GM23338 (cell line): ENCODE measurements around the gene PARD3. TPM values are rescaled to one million over a fixed set of nuclear protein-coding genes. Genes with fewer than 3 reads are reported as not detected.

ENCODE experiments used
- ATAC-seq: fragments of 200-7000 bp; cut with Tn5 transposase; 3 replicates; pipeline ENCODE4 v1.9.1; 2020
- DNase-seq: peaks from one replicate; pipeline ENCODE4 v3.0.0-alpha.2; 2015; ENCODE audit warnings: low spot score
- H2AFZ ChIP-seq: fragments of 200-600 bp; sonication (generic); 2 replicates; pipeline ENCODE4 v1.8.0; 2016; ENCODE audit warnings: antibody characterized with exemption, mild to moderate bottlenecking, moderate library complexity
- H3F3A ChIP-seq: fragments of 200-600 bp; sonication (generic); replicated peaks from 2 replicates; pipeline ENCODE4 v1.8.0; 2017; ENCODE audit warnings: antibody characterized with exemption, mixed run types, low read depth
- H3K27ac ChIP-seq: fragments of 200-600 bp; sonication (generic); 2 replicates; pipeline ENCODE4 v1.6.1; 2016; ENCODE audit warnings: low read depth
- H3K27me3 ChIP-seq: fragments of 200-600 bp; sonication (generic); 2 replicates; pipeline ENCODE4 v1.8.0; 2016; ENCODE audit warnings: mild to moderate bottlenecking, mixed run types, moderate library complexity; ENCODE audit not compliant: insufficient read depth
- H3K36me3 ChIP-seq: fragments of 200-600 bp; sonication (generic); 2 replicates; pipeline ENCODE4 v1.8.0; 2016; ENCODE audit warnings: mild to moderate bottlenecking; ENCODE audit not compliant: insufficient read depth
- H3K4me1 ChIP-seq: fragments of 200-600 bp; sonication (generic); 2 replicates; pipeline ENCODE4 v1.8.0; 2016; ENCODE audit warnings: mild to moderate bottlenecking, moderate library complexity; ENCODE audit not compliant: insufficient read depth
- H3K4me2 ChIP-seq: fragments of 200-600 bp; sonication (generic); 2 replicates; pipeline ENCODE4 v1.7.1; 2017; ENCODE audit warnings: mixed run types
- H3K4me3 ChIP-seq: fragments of 200-600 bp; sonication (generic); 2 replicates; pipeline ENCODE4 v1.6.1; 2016; ENCODE audit warnings: mixed run types
- H3K79me2 ChIP-seq: fragments of 200-600 bp; sonication (generic); replicated peaks from 2 replicates; pipeline ENCODE4 v1.8.0; 2017; ENCODE audit warnings: mild to moderate bottlenecking; ENCODE audit not compliant: insufficient read depth
- H3K9me2 ChIP-seq: fragments of 200-600 bp; sonication (generic); 2 replicates; pipeline ENCODE4 v1.8.0; 2017; ENCODE audit not compliant: insufficient read depth
- H4K20me1 ChIP-seq: fragments of 200-600 bp; sonication (generic); replicated peaks from 2 replicates; pipeline ENCODE4 v1.8.0; 2017; ENCODE audit warnings: mild to moderate bottlenecking; ENCODE audit not compliant: insufficient read depth
- H3K27ac Mint-ChIP-seq: 2 replicates; pipeline ENCODE4 v1.8.0; 2020; ENCODE audit warnings: inconsistent platforms, mild to moderate bottlenecking, moderate library complexity, mixed read lengths
- H3K27me3 Mint-ChIP-seq: 3 replicates; pipeline ENCODE4 v1.8.0; 2022; ENCODE audit warnings: low read depth, mild to moderate bottlenecking, moderate library complexity, mixed read lengths, inconsistent platforms; ENCODE audit not compliant: insufficient read depth, poor library complexity
- H3K36me3 Mint-ChIP-seq: 3 replicates; pipeline ENCODE4 v1.8.0; 2021; ENCODE audit warnings: low read depth, mild to moderate bottlenecking, inconsistent platforms, moderate library complexity, mixed read lengths
- H3K4me1 Mint-ChIP-seq: 3 replicates; pipeline ENCODE4 v1.8.0; 2020; ENCODE audit warnings: mild to moderate bottlenecking, inconsistent platforms, mixed read lengths
- H3K4me3 Mint-ChIP-seq: 3 replicates; pipeline ENCODE4 v1.8.0; 2021; ENCODE audit warnings: moderate library complexity, mild to moderate bottlenecking, inconsistent platforms, mixed read lengths
- H3K9me3 Mint-ChIP-seq: 3 replicates; pipeline ENCODE4 v1.8.0; 2020; ENCODE audit warnings: moderate library complexity, mild to moderate bottlenecking, inconsistent platforms, mixed read lengths
- JUNB ChIP-seq: IDR thresholded peaks from one replicate; pipeline ENCODE4 v1.6.1; 2016; ENCODE audit warnings: antibody characterized with exemption; ENCODE audit not compliant: unreplicated experiment
- POLR2AphosphoS5 ChIP-seq: IDR thresholded peaks from 2 replicates; pipeline ENCODE4 v1.6.1; 2016; ENCODE audit warnings: antibody characterized with exemption, low read depth
- ZNF114 ChIP-seq: fragments of 250-450 bp; sonication (Bioruptor Pico); IDR thresholded peaks from 2 replicates; pipeline ENCODE4 v1.5.0; 2020; ENCODE audit warnings: mild to moderate bottlenecking, moderate library complexity
- ZNF331 ChIP-seq: fragments of 250-450 bp; sonication (Bioruptor Pico); IDR thresholded peaks from 2 replicates; pipeline ENCODE4 v1.5.0; 2020; ENCODE audit warnings: low read depth, mild to moderate bottlenecking, moderate library complexity
- polyA plus RNA-seq: library from polyadenylated mRNA; unstranded; fragments of >200 nt; fragmentation: Nextera tagmentation; extraction: Ambion mirVana; gene quantifications from 2 replicates; pipeline ENCODE4 v1.2.1, GENCODE V29; 2016
- total RNA-seq: library from RNA; depleted of rRNA; stranded (reverse); fragments of >200 nt; shearing (Covaris generic); gene quantifications from 2 replicates; pipeline ENCODE4 v1.2.3, GENCODE V29; 2014
- TF ChIP-seq, protein P1 (sequence below): fragments of 250-450 bp; sonication (Bioruptor Pico); IDR thresholded peaks from 2 replicates; pipeline ENCODE4 v1.5.0; 2020; ENCODE audit warnings: mild to moderate bottlenecking, moderate library complexity
- TF ChIP-seq, protein P2 (sequence below), 2 experiments: fragments of 200-600 bp in 1 of 2; sonication (generic) in 1 of 2; conservative IDR thresholded peaks; 2 replicates each; pipeline versions ENCODE4 v1.5.1 to v1.6.1; 2016 to 2017; ENCODE audit warnings: antibody characterized with exemption in 2 of 2, low read depth in 2 of 2, mild to moderate bottlenecking in 2 of 2, moderate library complexity in 1 of 2

Gene PARD3
- total and polyA plus RNA-seq, 2 experiments from 2014 or later = 30.2 to 51.4 TPM

DNA sequence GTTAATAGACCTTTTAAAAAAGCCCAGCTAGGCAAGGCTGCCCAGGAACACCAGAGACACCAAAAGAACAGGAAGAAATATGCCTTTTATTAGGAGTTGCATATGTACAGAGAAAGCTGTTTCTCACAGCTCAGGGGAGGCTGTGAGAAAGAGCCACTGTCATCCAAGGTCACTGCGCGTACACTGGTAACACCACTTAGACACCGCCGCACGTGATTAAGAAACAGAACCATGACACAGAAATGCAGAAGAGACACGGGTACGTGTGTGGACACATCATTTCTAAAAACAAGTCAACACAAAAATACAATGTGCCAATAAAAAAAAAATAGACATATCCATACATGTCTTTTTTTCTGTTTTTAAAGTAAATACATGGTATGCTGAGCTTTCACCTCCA, 705.6 kb downstream of the PARD3 start (continued):
- TF ChIP-seq, protein P1, sequence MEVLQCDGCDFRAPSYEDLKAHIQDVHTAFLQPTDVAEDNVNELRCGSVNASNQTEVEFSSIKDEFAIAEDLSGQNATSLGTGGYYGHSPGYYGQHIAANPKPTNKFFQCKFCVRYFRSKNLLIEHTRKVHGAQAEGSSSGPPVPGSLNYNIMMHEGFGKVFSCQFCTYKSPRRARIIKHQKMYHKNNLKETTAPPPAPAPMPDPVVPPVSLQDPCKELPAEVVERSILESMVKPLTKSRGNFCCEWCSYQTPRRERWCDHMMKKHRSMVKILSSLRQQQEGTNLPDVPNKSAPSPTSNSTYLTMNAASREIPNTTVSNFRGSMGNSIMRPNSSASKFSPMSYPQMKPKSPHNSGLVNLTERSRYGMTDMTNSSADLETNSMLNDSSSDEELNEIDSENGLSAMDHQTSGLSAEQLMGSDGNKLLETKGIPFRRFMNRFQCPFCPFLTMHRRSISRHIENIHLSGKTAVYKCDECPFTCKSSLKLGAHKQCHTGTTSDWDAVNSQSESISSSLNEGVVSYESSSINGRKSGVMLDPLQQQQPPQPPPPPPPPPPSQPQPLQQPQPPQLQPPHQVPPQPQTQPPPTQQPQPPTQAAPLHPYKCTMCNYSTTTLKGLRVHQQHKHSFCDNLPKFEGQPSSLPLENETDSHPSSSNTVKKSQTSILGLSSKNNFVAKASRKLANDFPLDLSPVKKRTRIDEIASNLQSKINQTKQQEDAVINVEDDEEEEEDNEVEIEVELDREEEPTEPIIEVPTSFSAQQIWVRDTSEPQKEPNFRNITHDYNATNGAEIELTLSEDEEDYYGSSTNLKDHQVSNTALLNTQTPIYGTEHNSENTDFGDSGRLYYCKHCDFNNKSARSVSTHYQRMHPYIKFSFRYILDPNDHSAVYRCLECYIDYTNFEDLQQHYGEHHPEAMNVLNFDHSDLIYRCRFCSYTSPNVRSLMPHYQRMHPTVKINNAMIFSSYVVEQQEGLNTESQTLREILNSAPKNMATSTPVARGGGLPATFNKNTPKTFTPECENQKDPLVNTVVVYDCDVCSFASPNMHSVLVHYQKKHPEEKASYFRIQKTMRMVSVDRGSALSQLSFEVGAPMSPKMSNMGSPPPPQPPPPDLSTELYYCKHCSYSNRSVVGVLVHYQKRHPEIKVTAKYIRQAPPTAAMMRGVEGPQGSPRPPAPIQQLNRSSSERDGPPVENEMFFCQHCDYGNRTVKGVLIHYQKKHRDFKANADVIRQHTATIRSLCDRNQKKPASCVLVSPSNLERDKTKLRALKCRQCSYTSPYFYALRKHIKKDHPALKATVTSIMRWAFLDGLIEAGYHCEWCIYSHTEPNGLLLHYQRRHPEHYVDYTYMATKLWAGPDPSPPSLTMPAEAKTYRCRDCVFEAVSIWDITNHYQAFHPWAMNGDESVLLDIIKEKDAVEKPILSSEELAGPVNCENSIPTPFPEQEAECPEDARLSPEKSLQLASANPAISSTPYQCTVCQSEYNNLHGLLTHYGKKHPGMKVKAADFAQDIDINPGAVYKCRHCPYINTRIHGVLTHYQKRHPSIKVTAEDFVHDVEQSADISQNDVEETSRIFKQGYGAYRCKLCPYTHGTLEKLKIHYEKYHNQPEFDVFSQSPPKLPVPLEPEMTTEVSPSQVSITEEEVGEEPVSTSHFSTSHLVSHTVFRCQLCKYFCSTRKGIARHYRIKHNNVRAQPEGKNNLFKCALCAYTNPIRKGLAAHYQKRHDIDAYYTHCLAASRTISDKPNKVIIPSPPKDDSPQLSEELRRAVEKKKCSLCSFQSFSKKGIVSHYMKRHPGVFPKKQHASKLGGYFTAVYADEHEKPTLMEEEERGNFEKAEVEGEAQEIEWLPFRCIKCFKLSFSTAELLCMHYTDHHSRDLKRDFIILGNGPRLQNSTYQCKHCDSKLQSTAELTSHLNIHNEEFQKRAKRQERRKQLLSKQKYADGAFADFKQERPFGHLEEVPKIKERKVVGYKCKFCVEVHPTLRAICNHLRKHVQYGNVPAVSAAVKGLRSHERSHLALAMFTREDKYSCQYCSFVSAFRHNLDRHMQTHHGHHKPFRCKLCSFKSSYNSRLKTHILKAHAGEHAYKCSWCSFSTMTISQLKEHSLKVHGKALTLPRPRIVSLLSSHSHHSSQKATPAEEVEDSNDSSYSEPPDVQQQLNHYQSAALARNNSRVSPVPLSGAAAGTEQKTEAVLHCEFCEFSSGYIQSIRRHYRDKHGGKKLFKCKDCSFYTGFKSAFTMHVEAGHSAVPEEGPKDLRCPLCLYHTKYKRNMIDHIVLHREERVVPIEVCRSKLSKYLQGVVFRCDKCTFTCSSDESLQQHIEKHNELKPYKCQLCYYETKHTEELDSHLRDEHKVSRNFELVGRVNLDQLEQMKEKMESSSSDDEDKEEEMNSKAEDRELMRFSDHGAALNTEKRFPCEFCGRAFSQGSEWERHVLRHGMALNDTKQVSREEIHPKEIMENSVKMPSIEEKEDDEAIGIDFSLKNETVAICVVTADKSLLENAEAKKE = no peak
- TF ChIP-seq JUNB = no peak
- TF ChIP-seq POLR2AphosphoS5 = no peak
- TF ChIP-seq, protein P2, sequence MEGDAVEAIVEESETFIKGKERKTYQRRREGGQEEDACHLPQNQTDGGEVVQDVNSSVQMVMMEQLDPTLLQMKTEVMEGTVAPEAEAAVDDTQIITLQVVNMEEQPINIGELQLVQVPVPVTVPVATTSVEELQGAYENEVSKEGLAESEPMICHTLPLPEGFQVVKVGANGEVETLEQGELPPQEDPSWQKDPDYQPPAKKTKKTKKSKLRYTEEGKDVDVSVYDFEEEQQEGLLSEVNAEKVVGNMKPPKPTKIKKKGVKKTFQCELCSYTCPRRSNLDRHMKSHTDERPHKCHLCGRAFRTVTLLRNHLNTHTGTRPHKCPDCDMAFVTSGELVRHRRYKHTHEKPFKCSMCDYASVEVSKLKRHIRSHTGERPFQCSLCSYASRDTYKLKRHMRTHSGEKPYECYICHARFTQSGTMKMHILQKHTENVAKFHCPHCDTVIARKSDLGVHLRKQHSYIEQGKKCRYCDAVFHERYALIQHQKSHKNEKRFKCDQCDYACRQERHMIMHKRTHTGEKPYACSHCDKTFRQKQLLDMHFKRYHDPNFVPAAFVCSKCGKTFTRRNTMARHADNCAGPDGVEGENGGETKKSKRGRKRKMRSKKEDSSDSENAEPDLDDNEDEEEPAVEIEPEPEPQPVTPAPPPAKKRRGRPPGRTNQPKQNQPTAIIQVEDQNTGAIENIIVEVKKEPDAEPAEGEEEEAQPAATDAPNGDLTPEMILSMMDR (conservative IDR thresholded peaks at IDR 0.05; ENCODE audit: low read depth in 2 of 2) = no peak
- TF ChIP-seq ZNF331 (CRISPR knock-in tag) = no peak

DNA sequence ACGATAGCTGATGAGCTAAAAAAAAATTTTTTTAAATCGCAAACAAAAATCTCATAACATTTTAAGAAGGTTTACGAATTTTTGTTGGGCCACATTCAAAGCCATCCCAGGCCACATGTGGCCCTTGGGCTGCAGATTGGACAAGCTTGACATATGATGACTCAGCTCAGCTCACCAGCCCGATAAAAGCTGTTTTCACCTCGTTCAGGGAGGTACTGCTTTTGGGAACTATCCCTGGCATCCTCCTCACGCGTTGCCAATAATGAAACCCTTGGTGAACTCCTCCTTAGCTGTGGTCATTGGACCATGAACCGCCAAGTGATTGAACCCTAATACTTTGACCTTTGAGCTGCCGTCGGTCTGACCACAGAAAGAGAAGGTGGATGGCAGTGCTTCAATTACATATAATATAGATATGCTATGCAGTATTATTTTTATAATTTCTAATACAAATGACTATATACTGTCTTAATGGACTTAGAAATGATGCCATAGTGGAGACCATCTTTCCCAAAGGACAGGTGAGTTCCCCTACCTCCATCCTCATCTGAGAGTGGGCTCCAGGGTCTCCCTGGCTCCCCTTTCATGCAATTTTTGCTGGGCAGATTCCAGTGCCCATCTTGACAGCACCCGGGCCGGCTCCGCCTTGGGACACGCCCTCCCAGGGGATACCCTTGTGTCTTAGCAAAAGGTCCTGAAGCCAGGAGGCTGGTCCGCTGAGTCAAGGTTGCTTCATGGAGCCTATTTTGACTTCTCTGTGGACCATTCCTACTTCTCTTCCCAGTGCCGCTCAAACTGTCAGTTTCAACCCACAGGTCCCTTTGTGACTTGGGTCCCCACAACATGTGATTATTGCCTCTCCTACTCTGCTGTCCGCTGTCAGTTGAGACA, 707.2 kb downstream of the PARD3 start:
- H3K27me3 ChIP-seq = no peaks in the 10 kb centered on the region
- no peaks in the 10 kb centered on the region for H3K9me2 ChIP-seq
- peaks cover 7% of the 10 kb centered on the region for H3K4me1 ChIP-seq
- no peaks in the 10 kb centered on the region for H3K36me3 Mint-ChIP-seq
- no peaks in the 10 kb centered on the region for H3F3A ChIP-seq
- H3K27ac ChIP-seq = no peak overlapping the region
- no peak overlapping the region for H2AFZ ChIP-seq
- ATAC-seq = no peak
- H3K4me1 Mint-ChIP-seq = peaks cover 8% of the 10 kb centered on the region
- no peak overlapping the region for H3K4me3 Mint-ChIP-seq
- H3K27me3 Mint-ChIP-seq = peaks cover 10% of the 10 kb centered on the region
- H4K20me1 ChIP-seq = no peaks in the 10 kb centered on the region
- TF ChIP-seq ZNF114 (CRISPR knock-in tag) = no peak
- H3K4me3 ChIP-seq = no peak overlapping the region
- no peak overlapping the region for H3K4me2 ChIP-seq
- no peak for DNase-seq
- H3K27ac Mint-ChIP-seq = no peak overlapping the region
- H3K9me3 Mint-ChIP-seq = no peaks in the 10 kb centered on the region
- H3K79me2 ChIP-seq = no peaks in the 10 kb centered on the region
- no peaks in the 10 kb centered on the region for H3K36me3 ChIP-seq
